Neural progenitor cell (in vitro differentiated cells): ENCODE measurements around the gene CCDC144A.

Experiments used
- CTCF ChIP-seq: fragments of 200-600 bp; sonication (generic); IDR thresholded peaks from 2 replicates; pipeline ENCODE4 v1.5.1; 2017; ENCODE audit warnings: antibody characterized with exemption, mild to moderate bottlenecking
- EZH2 ChIP-seq: fragments of 200-600 bp; sonication (generic); IDR thresholded peaks from 2 replicates; pipeline ENCODE4 v1.6.1; 2017; ENCODE audit warnings: antibody characterized with exemption, mild to moderate bottlenecking, moderate library complexity
- EZH2phosphoT487 ChIP-seq: fragments of 200-600 bp; sonication (generic); IDR thresholded peaks from 2 replicates; pipeline ENCODE4 v1.6.1; 2017; ENCODE audit warnings: antibody characterized with exemption

- TF ChIP-seq CTCF (no peak), EZH2phosphoT487 (no peak), EZH2 (no peak)
Observed at GRCh38 chr17:16820161-16820877, 130.3 kb downstream of the CCDC144A start.
